Neural progenitor cell (in vitro differentiated cells): ENCODE measurements around the gene PPP6R1. TPM values are rescaled to one million over a fixed set of nuclear protein-coding genes. Genes with fewer than 3 reads are reported as not detected.
"Not testable (repeated sequence)": the region's sequence is repeated elsewhere in the genome, so short reads cannot be mapped to it uniquely, and the experiment has no call there.

ENCODE experiments used
- DNase-seq: peaks from one replicate; pipeline ENCODE4 v3.0.0-alpha.2; 2016; ENCODE audit warnings: low spot score
- H2AFZ ChIP-seq: fragments of 200-600 bp; sonication (generic); replicated peaks from 2 replicates; pipeline ENCODE4 v1.6.1; 2016; ENCODE audit warnings: antibody characterized with exemption
- H3F3A ChIP-seq: fragments of 200-600 bp; sonication (generic); 2 replicates; pipeline ENCODE4 v1.6.1; 2016; ENCODE audit warnings: antibody characterized with exemption, low read depth
- H3K27ac ChIP-seq: fragments of 200-600 bp; sonication (generic); 2 replicates; pipeline ENCODE4 v1.5.1; 2016; ENCODE audit warnings: mild to moderate bottlenecking
- H3K27me3 ChIP-seq: fragments of 200-600 bp; sonication (generic); 2 replicates; pipeline ENCODE4 v1.6.1; 2016; ENCODE audit warnings: mild to moderate bottlenecking, moderate library complexity
- H3K36me3 ChIP-seq: fragments of 200-600 bp; sonication (generic); 2 replicates; pipeline ENCODE4 v1.5.1; 2016
- H3K4me1 ChIP-seq: fragments of 200-600 bp; sonication (generic); 2 replicates; pipeline ENCODE4 v1.6.1; 2016; ENCODE audit warnings: mixed run types
- H3K4me2 ChIP-seq: fragments of 200-600 bp; sonication (generic); 2 replicates; pipeline ENCODE4 v1.6.1; 2016
- H3K4me3 ChIP-seq: fragments of 200-600 bp; sonication (generic); 2 replicates; pipeline ENCODE4 v1.5.1; 2016
- H3K79me2 ChIP-seq: fragments of 200-600 bp; sonication (generic); 2 replicates; pipeline ENCODE4 v1.6.1; 2016; ENCODE audit warnings: low read depth
- H3K9ac ChIP-seq: fragments of 200-600 bp; sonication (generic); 2 replicates; pipeline ENCODE4 v1.6.1; 2016
- H3K9me3 ChIP-seq: fragments of 200-600 bp; sonication (generic); 2 replicates; pipeline ENCODE4 v1.5.1; 2016; ENCODE audit warnings: low read depth
- H4K20me1 ChIP-seq: fragments of 200-600 bp; sonication (generic); 2 replicates; pipeline ENCODE4 v1.6.1; 2016; ENCODE audit warnings: low read depth
- H3K27ac Mint-ChIP-seq: 3 replicates; pipeline ENCODE4 v1.8.0; 2021; ENCODE audit warnings: mixed read lengths
- H3K27me3 Mint-ChIP-seq: 2 replicates; pipeline ENCODE4 v1.8.0; 2022; ENCODE audit warnings: low read depth, mild to moderate bottlenecking, inconsistent platforms, moderate library complexity, mixed read lengths; ENCODE audit not compliant: insufficient read depth
- H3K36me3 Mint-ChIP-seq: 3 replicates; pipeline ENCODE4 v1.8.0; 2021; ENCODE audit warnings: mixed read lengths
- H3K4me1 Mint-ChIP-seq: 3 replicates; pipeline ENCODE4 v1.8.0; 2021; ENCODE audit warnings: mixed read lengths
- H3K4me3 Mint-ChIP-seq: 3 replicates; pipeline ENCODE4 v1.8.0; 2021; ENCODE audit warnings: mild to moderate bottlenecking, moderate library complexity, mixed read lengths
- H3K9me3 Mint-ChIP-seq: 3 replicates; pipeline ENCODE4 v1.8.0; 2020; ENCODE audit warnings: mixed read lengths
- EZH2 ChIP-seq: fragments of 200-600 bp; sonication (generic); IDR thresholded peaks from 2 replicates; pipeline ENCODE4 v1.6.1; 2017; ENCODE audit warnings: antibody characterized with exemption, mild to moderate bottlenecking, moderate library complexity
- EZH2phosphoT487 ChIP-seq: fragments of 200-600 bp; sonication (generic); IDR thresholded peaks from 2 replicates; pipeline ENCODE4 v1.6.1; 2017; ENCODE audit warnings: antibody characterized with exemption
- total RNA-seq: library from RNA; depleted of rRNA; stranded (reverse); fragments of >200 nt; gene quantifications from 2 replicates; pipeline ENCODE4 v1.2.3, GENCODE V29; 2015; ENCODE audit warnings: low replicate concordance
- TF ChIP-seq, protein P1 (sequence below): fragments of 200-600 bp; sonication (generic); IDR thresholded peaks from 2 replicates; pipeline ENCODE4 v1.5.1; 2017; ENCODE audit warnings: antibody characterized with exemption, mild to moderate bottlenecking

Gene PPP6R1
- total RNA-seq, 1 donor from 2014 or later, result 13.1 TPM

DNA sequence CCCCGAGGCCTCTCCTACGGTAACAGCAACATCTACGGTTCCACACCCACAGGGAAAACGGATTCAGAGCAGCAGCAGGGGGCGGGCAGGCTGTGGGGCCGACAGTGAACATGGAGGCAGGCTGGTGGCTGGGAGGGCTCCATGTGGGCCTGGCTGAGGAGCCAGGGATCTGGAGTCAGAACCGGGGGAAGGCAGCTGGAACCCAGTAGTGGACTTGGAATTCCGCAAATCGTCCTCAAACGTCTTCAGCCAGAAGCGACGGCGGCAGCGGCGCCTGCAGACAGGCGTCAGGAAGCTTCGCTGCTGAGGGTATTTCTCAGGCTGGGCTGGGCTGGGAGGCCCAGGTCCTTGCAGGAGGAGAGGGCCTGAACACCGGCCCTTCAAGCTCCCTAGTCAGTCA is 32.0 kb downstream of the PPP6R1 start:
- no peaks in the 10 kb centered on the region for H3K79me2 ChIP-seq
- no peaks in the 10 kb centered on the region for H3K36me3 ChIP-seq
- no peaks in the 10 kb centered on the region for H3F3A ChIP-seq
- peaks cover 7% of the 10 kb centered on the region for H4K20me1 ChIP-seq
- no peak overlapping the region for H3K27ac ChIP-seq
- H3K4me2 ChIP-seq, result no peak overlapping the region
- no peak overlapping the region for H3K4me3 ChIP-seq
- Mint-ChIP-seq H3K4me1 (peaks cover 5% of the 10 kb centered on the region), H3K9me3 (no peaks in the 10 kb centered on the region), H3K27me3 (no peaks in the 10 kb centered on the region), H3K36me3 (peaks cover 4% of the 10 kb centered on the region), H3K4me3 (no peak overlapping the region), H3K27ac (no peak overlapping the region)
- TF ChIP-seq EZH2 (no peak), EZH2phosphoT487 (no peak)
- TF ChIP-seq, protein P1, sequence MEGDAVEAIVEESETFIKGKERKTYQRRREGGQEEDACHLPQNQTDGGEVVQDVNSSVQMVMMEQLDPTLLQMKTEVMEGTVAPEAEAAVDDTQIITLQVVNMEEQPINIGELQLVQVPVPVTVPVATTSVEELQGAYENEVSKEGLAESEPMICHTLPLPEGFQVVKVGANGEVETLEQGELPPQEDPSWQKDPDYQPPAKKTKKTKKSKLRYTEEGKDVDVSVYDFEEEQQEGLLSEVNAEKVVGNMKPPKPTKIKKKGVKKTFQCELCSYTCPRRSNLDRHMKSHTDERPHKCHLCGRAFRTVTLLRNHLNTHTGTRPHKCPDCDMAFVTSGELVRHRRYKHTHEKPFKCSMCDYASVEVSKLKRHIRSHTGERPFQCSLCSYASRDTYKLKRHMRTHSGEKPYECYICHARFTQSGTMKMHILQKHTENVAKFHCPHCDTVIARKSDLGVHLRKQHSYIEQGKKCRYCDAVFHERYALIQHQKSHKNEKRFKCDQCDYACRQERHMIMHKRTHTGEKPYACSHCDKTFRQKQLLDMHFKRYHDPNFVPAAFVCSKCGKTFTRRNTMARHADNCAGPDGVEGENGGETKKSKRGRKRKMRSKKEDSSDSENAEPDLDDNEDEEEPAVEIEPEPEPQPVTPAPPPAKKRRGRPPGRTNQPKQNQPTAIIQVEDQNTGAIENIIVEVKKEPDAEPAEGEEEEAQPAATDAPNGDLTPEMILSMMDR, result no peak
- H3K4me1 ChIP-seq, result no peaks in the 10 kb centered on the region
- H3K9ac ChIP-seq, result no peak overlapping the region
- no peak overlapping the region for H2AFZ ChIP-seq
- no peaks in the 10 kb centered on the region for H3K9me3 ChIP-seq
- no peak for DNase-seq
- no peaks in the 10 kb centered on the region for H3K27me3 ChIP-seq

DNA sequence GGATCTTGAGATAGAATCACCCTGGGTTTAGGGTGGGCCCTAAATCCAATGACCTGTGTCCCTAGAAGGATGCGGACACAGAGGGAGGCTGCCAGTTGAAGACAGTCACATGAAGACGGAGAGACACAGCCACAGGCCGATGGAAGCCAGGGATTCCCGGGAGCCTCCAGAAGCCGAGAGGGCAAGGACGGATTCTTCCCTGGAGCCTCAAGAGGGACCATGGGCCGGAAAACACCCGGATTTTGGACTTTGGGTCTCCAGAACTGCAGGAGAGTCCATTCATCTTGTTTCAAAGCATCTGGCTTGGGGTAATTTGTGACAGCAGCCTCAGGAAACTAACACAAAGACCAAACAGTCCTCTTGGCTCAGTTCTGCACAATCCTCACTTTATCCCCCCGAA is 32.5 kb downstream of the PPP6R1 start:
- H3K9me3 ChIP-seq, result no peaks in the 10 kb centered on the region
- no peaks in the 10 kb centered on the region for H3K79me2 ChIP-seq
- no peak overlapping the region for H3K27ac ChIP-seq
- H3K4me2 ChIP-seq, result no peak overlapping the region
- no peaks in the 10 kb centered on the region for H3K27me3 ChIP-seq
- Mint-ChIP-seq H3K9me3 (no peaks in the 10 kb centered on the region), H3K4me1 (peaks cover 5% of the 10 kb centered on the region), H3K27me3 (no peaks in the 10 kb centered on the region), H3K4me3 (no peak overlapping the region), H3K36me3 (peaks cover 6% of the 10 kb centered on the region), H3K27ac (no peak overlapping the region)
- no peak overlapping the region for H3K9ac ChIP-seq
- no peak overlapping the region for H3K4me3 ChIP-seq
- TF ChIP-seq EZH2phosphoT487 (no peak), EZH2 (no peak)
- TF ChIP-seq, protein P1, result no peak
- no peaks in the 10 kb centered on the region for H3K36me3 ChIP-seq
- H4K20me1 ChIP-seq, result peaks cover 7% of the 10 kb centered on the region
- H2AFZ ChIP-seq, result no peak overlapping the region
- DNase-seq, result no peak
- no peaks in the 10 kb centered on the region for H3K4me1 ChIP-seq
- no peaks in the 10 kb centered on the region for H3F3A ChIP-seq

DNA sequence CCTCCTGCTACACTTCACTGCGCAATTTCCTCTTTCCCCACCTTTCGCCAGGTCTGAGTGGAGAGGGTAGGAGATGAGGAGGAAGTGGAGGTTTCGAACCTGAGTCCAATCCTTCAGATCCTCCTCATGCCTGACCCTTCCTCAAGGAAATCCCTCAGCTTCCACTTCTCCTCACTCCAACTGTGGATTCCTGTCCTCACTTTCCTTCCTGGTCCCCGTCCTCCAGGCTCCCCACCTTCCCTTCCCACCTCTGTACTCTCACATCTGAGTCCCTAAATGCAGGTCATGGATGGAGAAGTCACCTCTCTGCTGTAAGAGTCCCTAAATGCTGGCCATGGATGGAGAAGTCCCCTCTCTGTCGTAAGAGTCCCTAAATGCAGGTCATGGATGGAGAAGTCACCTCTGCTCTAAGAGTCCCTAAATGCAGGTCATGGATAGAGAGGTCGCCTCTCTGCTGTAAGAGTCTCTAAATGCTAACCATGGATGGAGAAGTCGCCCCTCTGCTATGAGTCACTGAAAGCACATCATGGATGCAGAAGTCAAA is 33.3 kb downstream of the PPP6R1 start:
- H3K27ac Mint-ChIP-seq, result peak overlapping the region; percentile 54
- H3K4me1 Mint-ChIP-seq, result peaks cover 5% of the 10 kb centered on the region
- DNase-seq, result no peak
- Histone ChIP-seq H3K79me2 (no peaks in the 10 kb centered on the region), H3K4me2 (no peak overlapping the region), H3K9me3 (no peaks in the 10 kb centered on the region), H4K20me1 (peaks cover 7% of the 10 kb centered on the region), H3K4me1 (no peaks in the 10 kb centered on the region), H3K36me3 (no peaks in the 10 kb centered on the region), H3K27ac (no peak overlapping the region), H3K4me3 (no peak overlapping the region), H3K9ac (no peak overlapping the region), H3F3A (no peaks in the 10 kb centered on the region), H3K27me3 (no peaks in the 10 kb centered on the region), H2AFZ (no peak overlapping the region)
- no peaks in the 10 kb centered on the region for H3K27me3 Mint-ChIP-seq
- peaks cover 6% of the 10 kb centered on the region for H3K36me3 Mint-ChIP-seq
- H3K4me3 Mint-ChIP-seq, result peak overlapping the region; percentile 30
- TF ChIP-seq, protein P1, result no peak
- TF ChIP-seq EZH2 (no peak), EZH2phosphoT487 (no peak)
- peaks cover 3% of the 10 kb centered on the region for H3K9me3 Mint-ChIP-seq

DNA sequence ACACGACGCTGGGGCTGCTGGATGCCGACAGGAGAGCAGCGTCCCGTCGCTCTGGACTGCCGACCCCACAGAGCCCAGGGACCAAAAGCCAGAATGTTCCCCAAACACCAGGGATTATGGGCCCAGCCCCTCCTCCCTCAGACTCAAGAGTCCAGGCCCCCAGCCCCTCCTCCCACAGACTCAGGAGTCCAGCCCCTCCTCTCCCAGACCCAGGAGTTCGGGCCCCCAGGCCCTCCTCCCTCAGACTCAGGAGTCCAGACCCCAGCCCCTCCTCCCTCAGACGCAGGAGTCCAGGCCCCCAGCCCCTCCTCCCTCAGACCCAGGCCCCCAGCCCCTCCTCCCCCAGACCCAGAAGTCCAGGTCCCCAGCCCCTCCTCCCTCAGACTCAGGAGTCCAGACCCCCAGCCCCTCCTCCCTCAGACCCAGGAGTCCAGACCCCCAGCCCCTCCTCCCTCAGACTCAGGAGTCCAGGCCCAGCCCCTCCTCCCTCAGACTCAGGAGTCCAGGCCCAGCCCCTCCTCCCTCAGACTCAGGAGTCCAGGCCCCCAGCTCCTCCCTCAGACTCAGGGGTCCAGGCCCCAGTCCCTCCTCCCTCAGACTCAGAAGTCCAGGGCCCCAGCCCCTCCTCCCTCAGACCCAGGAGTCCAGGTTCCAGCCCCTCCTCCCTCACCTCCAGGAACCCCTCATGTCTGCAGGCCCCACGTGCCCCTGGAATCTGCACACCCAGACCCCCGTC is 34.0 kb downstream of the PPP6R1 start:
- not testable (repeated sequence) for H3K4me3 ChIP-seq, H3K27me3 Mint-ChIP-seq, H2AFZ ChIP-seq, H3K4me3 Mint-ChIP-seq, DNase-seq, H3K36me3 Mint-ChIP-seq, H4K20me1 ChIP-seq, H3F3A ChIP-seq, H3K9me3 Mint-ChIP-seq, H3K27me3 ChIP-seq, H3K4me1 Mint-ChIP-seq, H3K9ac ChIP-seq, H3K36me3 ChIP-seq, H3K27ac ChIP-seq, H3K9me3 ChIP-seq, H3K4me1 ChIP-seq, H3K4me2 ChIP-seq, H3K79me2 ChIP-seq
- peak overlapping the region; percentile 54 for H3K27ac Mint-ChIP-seq
